Aorta (tissue), 5 donors: ENCODE results near the gene DDTL. TPM values are rescaled to one million over a fixed set of nuclear protein-coding genes. Genes with fewer than 3 reads are reported as not detected.
"Not testable (repeated sequence)": the region's sequence is repeated elsewhere in the genome, so short reads cannot be mapped to it uniquely, and the experiment has no call there.

Experiments used
- ATAC-seq: fragments of 200-7000 bp; cut with Tn5 transposase; one replicate; pipeline ENCODE4 v1.9.1; 2022; ENCODE audit warnings: moderate library complexity; ENCODE audit not compliant: low FRiP score
- DNase-seq, 2 donors: peaks; one replicate each; pipeline ENCODE4 v3.0.0-alpha.2; 2020
- H3K27ac ChIP-seq, 2 donors: one replicate each; pipeline ENCODE4 v1.5.1; 2013; ENCODE audit warnings: low read length in 2 of 2, mild to moderate bottlenecking in 2 of 2, moderate library complexity in 2 of 2, control low read depth in 1 of 2, inconsistent platforms in 1 of 2, low read depth in 1 of 2
- H3K27me3 ChIP-seq, 2 donors: one replicate each; pipeline ENCODE4 v1.6.1; 2013; ENCODE audit warnings: control low read depth in 1 of 2, low read length in 1 of 2, mild to moderate bottlenecking in 1 of 2, moderate library complexity in 1 of 2; ENCODE audit not compliant: insufficient read depth in 2 of 2, control insufficient read depth in 1 of 2
- H3K36me3 ChIP-seq, 2 donors: one replicate each; pipeline ENCODE4 v1.6.1; 2013; ENCODE audit warnings: control low read depth in 1 of 2, low read length in 1 of 2, mild to moderate bottlenecking in 1 of 2; ENCODE audit not compliant: insufficient read depth in 2 of 2, control insufficient read depth in 1 of 2
- H3K4me1 ChIP-seq, 2 donors: one replicate each; pipeline ENCODE4 v1.6.1; 2013; ENCODE audit warnings: low read length in 2 of 2, control low read depth in 1 of 2, mild to moderate bottlenecking in 1 of 2, moderate library complexity in 1 of 2; ENCODE audit not compliant: insufficient read depth in 2 of 2, control insufficient read depth in 1 of 2
- H3K4me3 ChIP-seq, 2 donors: one replicate each; pipeline ENCODE4 v1.5.1; 2013; ENCODE audit warnings: low read length in 2 of 2, control low read depth in 1 of 2, mild to moderate bottlenecking in 1 of 2
- H3K9me3 ChIP-seq: one replicate; pipeline ENCODE4 v1.6.1; 2013; ENCODE audit warnings: mild to moderate bottlenecking, low read length; ENCODE audit not compliant: control insufficient read depth
- WGBS, 2 donors: extraction: QIAGEN DNeasy Blood & Tissue Kit; methylation state at CpG; one replicate each; pipeline ENCODE4 v1.1.7; 2013; 5-methylcytosine and 5-hydroxymethylcytosine counted together
- intact Hi-C, 2 donors: fragments of 100-400 bp; cut with DNase I; formaldehyde crosslinking; loops; one replicate each; pipeline versions ENCODE4 v1.14.2 to v1.15.0; 2022
- polyA plus RNA-seq, 2 donors: library from polyadenylated mRNA; stranded (reverse); fragments of 200-250 nt; gene quantifications; one replicate each; pipeline ENCODE4 v1.2.3, GENCODE V29; 2013
- total RNA-seq, 2 donors: library from RNA; stranded (reverse); fragmentation: NEBNext Ultra II Directional; extraction: Animal tissue kit (Norgen Biotek cat#: 25700); gene quantifications; one replicate each; pipeline ENCODE4 v1.2.1, GENCODE V29; 2021
- donor health status: healthy with polysubstance abuse.
- donor health status: Bipolar disorder and iron deficiency.
- donor health status: DM: no; HTN: no; CAD: no.
- donor health status: DM: no; HTN: no; CAD: no.
- donor health status: DM: yes; HTN: yes; CAD: no.

DDTL gene
- total and polyA plus RNA-seq, 4 donors: 0.31 to 3.6 (median 1.0) TPM

- H3K9me3 ChIP-seq, DNase-seq, H3K4me1 ChIP-seq, H3K4me3 ChIP-seq, intact Hi-C loops, H3K36me3 ChIP-seq, H3K27me3 ChIP-seq, H3K27ac ChIP-seq: not testable (repeated sequence)
- peak; percentile 96 for ATAC-seq
- no CpG with 5 or more reads among the region's 29 CpGs for WGBS, 2 donors
These were observed 7.7 kb downstream of the DDTL start, which contains the start of gene DDT for GRCh38 chr22:23974345-23974744. TSS of gene DDT (minus strand) at chr22:23974441. CDS start at chr22:23974414, 27 bp downstream.

DNA sequence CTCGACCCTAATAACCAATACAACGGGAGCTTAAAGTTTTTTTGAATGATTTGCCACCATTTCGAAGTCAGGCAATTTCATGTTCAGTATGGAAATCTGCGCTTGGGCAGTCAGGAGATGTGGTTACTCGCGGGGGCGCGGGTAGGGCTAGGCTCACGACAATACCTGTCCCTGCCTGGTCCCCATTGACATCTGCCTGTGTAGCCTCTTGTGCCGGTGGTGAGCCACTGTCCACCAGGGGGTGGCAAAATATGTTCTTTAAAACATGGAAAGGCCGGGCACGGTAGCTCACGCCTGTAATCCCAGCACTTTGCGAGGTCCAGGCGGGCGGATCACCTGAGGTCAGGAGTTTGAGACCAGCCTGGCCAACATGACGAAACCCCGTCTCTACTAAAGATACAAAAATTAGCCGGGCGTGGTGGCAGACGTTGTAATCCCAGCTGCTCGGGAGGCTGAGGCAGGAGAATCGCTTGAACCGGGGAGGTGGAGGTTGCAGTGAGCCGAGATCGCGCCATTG, 8.2 kb downstream of the DDTL start:
- 20 to 29% methylated on average over 5 to 8 of the region's 27 CpGs for WGBS, 2 donors
- H3K4me3 ChIP-seq, intact Hi-C loops, H3K9me3 ChIP-seq, H3K27me3 ChIP-seq, H3K4me1 ChIP-seq, ATAC-seq, DNase-seq, H3K27ac ChIP-seq, H3K36me3 ChIP-seq: not testable (repeated sequence)

DNA sequence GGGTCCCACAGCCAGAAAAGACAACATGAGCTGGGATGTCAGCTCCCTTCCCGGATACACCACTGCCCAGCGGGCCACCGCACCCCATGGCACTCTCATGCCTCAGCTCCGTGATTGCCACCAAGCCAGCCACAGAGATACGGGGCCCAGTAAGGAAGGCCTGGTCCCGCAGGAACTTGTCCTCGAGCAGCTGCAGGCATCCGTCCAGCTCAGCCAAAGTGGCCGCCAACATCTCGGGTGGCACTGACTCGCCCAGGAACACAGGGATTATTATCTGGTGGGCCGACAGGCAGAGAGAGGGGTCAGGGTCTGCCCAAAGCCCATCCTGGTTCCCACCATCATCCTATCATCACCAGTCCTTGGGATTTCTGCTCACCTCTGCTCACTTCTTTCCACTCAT, 10.6 kb downstream of the DDTL start:
- H3K36me3 ChIP-seq, ATAC-seq, intact Hi-C loops, H3K27me3 ChIP-seq, H3K4me1 ChIP-seq, H3K27ac ChIP-seq, H3K9me3 ChIP-seq, DNase-seq, H3K4me3 ChIP-seq: not testable (repeated sequence)
- WGBS, 2 donors: 56 to 76% methylated on average over 3 to 9 of the region's 12 CpGs

GRCh38 chr22:23979557-23980240, 13.0 kb downstream of the DDTL start, which contains the start of gene GSTT2:
TSS of gene GSTT2 (plus strand) at chr22:23980134.
- no CpG with 5 or more reads among the region's 41 CpGs for WGBS, 2 donors
- H3K36me3 ChIP-seq, H3K4me1 ChIP-seq, DNase-seq, H3K4me3 ChIP-seq, H3K27ac ChIP-seq, intact Hi-C loops, H3K9me3 ChIP-seq, H3K27me3 ChIP-seq: not testable (repeated sequence)
- peak; percentile 91 for ATAC-seq

- H3K9me3 ChIP-seq, ATAC-seq, H3K27ac ChIP-seq, H3K4me3 ChIP-seq, H3K36me3 ChIP-seq, DNase-seq, H3K4me1 ChIP-seq, H3K27me3 ChIP-seq, intact Hi-C loops: not testable (repeated sequence)
- WGBS, 2 donors: 10 to 30% methylated on average over 2 to 6 of the region's 7 CpGs
These were observed 13.9 kb downstream of the DDTL start for GRCh38 chr22:23980567-23980966.

DNA sequence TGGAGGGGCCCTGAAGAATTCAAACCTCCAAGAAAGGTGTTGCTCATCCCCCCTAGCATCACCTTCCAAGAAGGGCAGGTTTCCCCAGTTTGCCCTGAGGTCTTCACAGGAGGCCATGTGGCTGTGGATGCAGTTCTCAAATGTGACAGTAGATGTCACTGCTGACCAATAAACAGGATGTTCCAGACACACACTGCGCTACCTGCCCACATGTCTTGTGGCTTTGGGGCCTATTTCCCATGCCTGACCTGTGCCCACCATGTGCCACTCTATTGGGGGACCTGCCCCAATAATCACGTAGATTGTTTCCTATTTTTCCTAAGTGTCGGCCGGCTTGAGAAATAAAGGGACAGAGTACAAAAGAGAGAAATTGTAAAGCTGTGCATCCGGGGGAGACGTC, 17.7 kb downstream of the DDTL start:
- no peaks in the 10 kb centered on the region for H3K27me3 ChIP-seq
- 41% methylated on average over 6 of the region's 6 CpGs; no CpG with 5 or more reads in 1 of the 2 donors for WGBS, 2 donors
- no peaks in the 10 kb centered on the region for H3K4me1 ChIP-seq
- no peak overlapping the region for H3K4me3 ChIP-seq
- peak in 1 of 2 donors; percentile 47 for DNase-seq
- H3K27ac ChIP-seq: no peak overlapping the region
- H3K36me3 ChIP-seq: no peaks in the 10 kb centered on the region
- no peak for ATAC-seq
- no peaks in the 10 kb centered on the region for H3K9me3 ChIP-seq
- intact Hi-C loops: no loop called here

GRCh38 chr22:23986089-23986488, 19.4 kb downstream of the DDTL start:
- H3K27ac ChIP-seq, H3K4me3 ChIP-seq, intact Hi-C loops, DNase-seq, H3K36me3 ChIP-seq, H3K4me1 ChIP-seq, H3K27me3 ChIP-seq, H3K9me3 ChIP-seq, ATAC-seq: not testable (repeated sequence)
- WGBS, 2 donors: 82% methylated on average over 8 of the region's 8 CpGs; no CpG with 5 or more reads in 1 of the 2 donors

- ATAC-seq, H3K27me3 ChIP-seq, H3K9me3 ChIP-seq, H3K4me3 ChIP-seq, intact Hi-C loops, H3K4me1 ChIP-seq, H3K27ac ChIP-seq, H3K36me3 ChIP-seq, DNase-seq: not testable (repeated sequence)
- WGBS, 2 donors: 90% methylated on average over 4 of the region's 4 CpGs; no CpG with 5 or more reads in 1 of the 2 donors
These were observed 20.0 kb downstream of the DDTL start for GRCh38 chr22:23986538-23987178.
